MM.1S (cell line): Measurements from ENCODE around the gene LAMA3.

Experiments used
- DNase-seq: peaks from one replicate; pipeline ENCODE4 v3.0.0-alpha.2; 2015
- H2AFZ ChIP-seq: fragments of 300-600 bp; sonication (generic); 2 replicates; pipeline ENCODE4 v1.6.0; 2016; ENCODE audit warnings: antibody characterized with exemption, low read length
- H3F3A ChIP-seq: fragments of 300-600 bp; sonication (generic); 2 replicates; pipeline ENCODE4 v1.6.1; 2016; ENCODE audit warnings: mild to moderate bottlenecking, antibody characterized with exemption, low read length, moderate library complexity, mixed read lengths; ENCODE audit not compliant: insufficient read depth
- H3K27ac ChIP-seq: fragments of 300-600 bp; sonication (generic); 2 replicates; pipeline ENCODE4 v1.5.1; 2016; ENCODE audit warnings: mild to moderate bottlenecking, low read length
- H3K27me3 ChIP-seq: fragments of 300-600 bp; sonication (generic); replicated peaks from 2 replicates; pipeline ENCODE4 v1.6.0; 2016; ENCODE audit warnings: low read length; ENCODE audit not compliant: insufficient read depth
- H3K36me3 ChIP-seq: fragments of 300-600 bp; sonication (generic); replicated peaks from 2 replicates; pipeline ENCODE4 v1.6.1; 2016; ENCODE audit warnings: mild to moderate bottlenecking, low read length, mixed read lengths; ENCODE audit not compliant: insufficient read depth
- H3K4me1 ChIP-seq: fragments of 300-600 bp; sonication (generic); 2 replicates; pipeline ENCODE4 v1.6.1; 2016; ENCODE audit warnings: low read length, mixed read lengths
- H3K4me2 ChIP-seq: fragments of 300-600 bp; sonication (generic); 2 replicates; pipeline ENCODE4 v1.6.0; 2016; ENCODE audit warnings: low read depth, low read length
- H3K4me3 ChIP-seq: fragments of 300-600 bp; sonication (generic); 2 replicates; pipeline ENCODE4 v1.5.1; 2016; ENCODE audit warnings: low read length, mixed read lengths
- H3K79me2 ChIP-seq: fragments of 300-600 bp; sonication (generic); 2 replicates; pipeline ENCODE4 v1.6.1; 2016; ENCODE audit warnings: mixed run types, low read length, mixed read lengths
- H3K9ac ChIP-seq: fragments of 300-600 bp; sonication (generic); 2 replicates; pipeline ENCODE4 v1.6.1; 2016; ENCODE audit warnings: low read length, mixed read lengths
- H3K9me2 ChIP-seq: fragments of 300-600 bp; sonication (generic); replicated peaks from 2 replicates; pipeline ENCODE4 v1.6.1; 2016; ENCODE audit warnings: mild to moderate bottlenecking, low read length, mixed read lengths; ENCODE audit not compliant: insufficient read depth
- H3K9me3 ChIP-seq: fragments of 300-600 bp; sonication (generic); replicated peaks from 2 replicates; pipeline ENCODE4 v1.6.1; 2016; ENCODE audit warnings: mild to moderate bottlenecking, low read length, mixed read lengths; ENCODE audit not compliant: insufficient read depth
- H4K20me1 ChIP-seq: fragments of 300-600 bp; sonication (generic); 2 replicates; pipeline ENCODE4 v1.6.1; 2016; ENCODE audit warnings: mild to moderate bottlenecking, low read length, moderate library complexity, mixed read lengths; ENCODE audit not compliant: insufficient read depth
- EZH2 ChIP-seq: fragments of 300-600 bp; sonication (generic); optimal IDR thresholded peaks from 2 replicates; pipeline ENCODE3; 2017; ENCODE audit warnings: low read depth, mild to moderate bottlenecking, antibody characterized with exemption, low read length, mixed read lengths
- EZH2phosphoT487 ChIP-seq: fragments of 300-600 bp; sonication (generic); IDR thresholded peaks from 2 replicates; pipeline ENCODE4 v1.6.1; 2018; ENCODE audit warnings: antibody characterized with exemption, low read length
- TF ChIP-seq, protein P1 (sequence below): fragments of 300-600 bp; sonication (generic); IDR thresholded peaks from 2 replicates; pipeline ENCODE4 v1.5.1; 2016; ENCODE audit warnings: antibody characterized with exemption, low read length, mixed read lengths

Gene LAMA3

DNA sequence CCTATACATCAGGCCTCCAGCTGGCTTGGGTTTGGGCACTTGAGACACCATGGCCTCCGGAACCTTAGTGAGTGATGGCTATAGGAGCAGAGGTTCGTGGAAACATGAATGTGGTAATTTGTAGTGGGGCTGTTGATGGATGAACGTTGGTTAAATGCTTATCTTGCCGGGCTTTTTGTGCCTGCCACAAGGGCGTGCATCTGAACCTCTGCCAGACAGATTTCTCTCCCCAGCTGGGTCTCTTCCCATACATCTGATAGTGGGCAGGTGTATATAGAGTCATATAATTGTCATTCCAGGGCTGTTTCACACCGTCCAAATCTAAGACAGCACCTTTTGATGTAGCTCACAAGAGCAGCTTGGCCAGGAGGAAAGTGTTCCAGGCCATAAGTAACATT, 14.7 kb downstream of the LAMA3 start:
- DNase-seq, result no peak
- no peaks in the 10 kb centered on the region for H3K36me3 ChIP-seq

DNA sequence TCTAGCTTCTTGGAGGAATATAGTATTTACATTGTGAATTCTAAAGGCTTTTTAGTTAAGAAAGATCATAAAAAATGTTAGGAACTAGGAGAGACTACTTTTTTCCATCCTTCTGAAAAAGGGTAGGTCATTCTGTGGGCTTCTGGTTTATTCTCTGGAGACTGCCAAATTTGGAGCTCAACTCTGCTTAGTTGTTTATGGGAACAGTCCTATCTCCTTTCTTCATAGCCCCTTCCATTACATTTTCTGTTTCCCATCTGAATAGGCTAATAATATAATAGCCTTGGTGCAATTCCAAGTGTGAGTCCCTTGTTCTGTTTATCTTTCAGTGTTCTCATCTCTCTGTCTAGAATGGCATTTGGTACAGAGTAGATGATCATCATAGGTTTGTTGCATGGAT, 15.6 kb downstream of the LAMA3 start:
- TF ChIP-seq EZH2, result no peak
- TF ChIP-seq, protein P1, sequence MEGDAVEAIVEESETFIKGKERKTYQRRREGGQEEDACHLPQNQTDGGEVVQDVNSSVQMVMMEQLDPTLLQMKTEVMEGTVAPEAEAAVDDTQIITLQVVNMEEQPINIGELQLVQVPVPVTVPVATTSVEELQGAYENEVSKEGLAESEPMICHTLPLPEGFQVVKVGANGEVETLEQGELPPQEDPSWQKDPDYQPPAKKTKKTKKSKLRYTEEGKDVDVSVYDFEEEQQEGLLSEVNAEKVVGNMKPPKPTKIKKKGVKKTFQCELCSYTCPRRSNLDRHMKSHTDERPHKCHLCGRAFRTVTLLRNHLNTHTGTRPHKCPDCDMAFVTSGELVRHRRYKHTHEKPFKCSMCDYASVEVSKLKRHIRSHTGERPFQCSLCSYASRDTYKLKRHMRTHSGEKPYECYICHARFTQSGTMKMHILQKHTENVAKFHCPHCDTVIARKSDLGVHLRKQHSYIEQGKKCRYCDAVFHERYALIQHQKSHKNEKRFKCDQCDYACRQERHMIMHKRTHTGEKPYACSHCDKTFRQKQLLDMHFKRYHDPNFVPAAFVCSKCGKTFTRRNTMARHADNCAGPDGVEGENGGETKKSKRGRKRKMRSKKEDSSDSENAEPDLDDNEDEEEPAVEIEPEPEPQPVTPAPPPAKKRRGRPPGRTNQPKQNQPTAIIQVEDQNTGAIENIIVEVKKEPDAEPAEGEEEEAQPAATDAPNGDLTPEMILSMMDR, result no peak
- TF ChIP-seq EZH2phosphoT487, result no peak
- Histone ChIP-seq H3K9me3 (no peaks in the 10 kb centered on the region), H3K4me1 (peaks cover 7% of the 10 kb centered on the region; the same call in 1 of the 2 replicates), H2AFZ (no peak overlapping the region), H3K36me3 (no peaks in the 10 kb centered on the region), H3K9me2 (no peaks in the 10 kb centered on the region), H3K27ac (no peak overlapping the region), H3K79me2 (no peaks in the 10 kb centered on the region), H3K9ac (no peak overlapping the region), H4K20me1 (no peaks in the 10 kb centered on the region), H3K27me3 (no peaks in the 10 kb centered on the region), H3K4me3 (no peak overlapping the region), H3F3A (no peaks in the 10 kb centered on the region), H3K4me2 (no peak overlapping the region)
- no peak for DNase-seq

More for the DNA sequence above, 14.7 kb downstream of the LAMA3 start:
- Histone ChIP-seq H3F3A (no peaks in the 10 kb centered on the region), H2AFZ (no peak overlapping the region), H4K20me1 (no peaks in the 10 kb centered on the region), H3K9me2 (no peaks in the 10 kb centered on the region), H3K4me3 (no peak overlapping the region), H3K9me3 (no peaks in the 10 kb centered on the region), H3K27me3 (no peaks in the 10 kb centered on the region), H3K79me2 (no peaks in the 10 kb centered on the region), H3K9ac (no peak overlapping the region), H3K27ac (no peak overlapping the region), H3K4me1 (peaks cover 7% of the 10 kb centered on the region; the same call in 1 of the 2 replicates), H3K4me2 (no peak overlapping the region)
- TF ChIP-seq, protein P1, result no peak
- TF ChIP-seq EZH2 (no peak), EZH2phosphoT487 (no peak)

DNA sequence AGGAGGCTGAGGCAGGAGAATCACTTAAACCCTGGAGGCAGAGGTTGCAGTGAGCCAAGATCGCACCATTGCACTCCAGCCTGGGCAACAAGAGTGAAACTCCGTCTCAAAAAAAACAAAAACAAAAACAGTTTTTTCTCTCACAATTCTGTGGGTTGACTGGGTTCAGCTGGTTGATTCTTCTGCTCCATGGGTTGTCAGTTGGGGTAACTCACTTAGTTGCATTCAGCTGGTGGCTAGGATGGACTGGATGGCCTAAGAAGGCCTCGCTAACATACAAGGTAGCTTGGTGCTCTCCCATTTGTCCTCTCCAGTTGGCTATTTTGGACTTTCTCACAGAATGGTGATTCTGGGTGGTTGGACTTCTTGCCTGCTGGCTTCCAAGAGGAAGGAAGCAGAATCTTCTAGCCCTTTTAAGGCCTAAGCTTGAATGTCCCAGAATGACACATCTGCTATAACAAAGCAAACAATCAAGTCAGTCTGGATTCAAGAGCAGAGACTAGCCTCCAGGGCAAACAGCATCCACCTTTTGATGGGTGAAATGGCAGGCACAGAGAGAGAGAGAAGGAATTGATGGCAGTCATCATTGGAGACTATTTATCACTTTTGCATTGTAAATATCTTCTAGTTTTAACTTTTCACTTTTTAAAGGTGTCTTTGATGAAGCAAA, 17.9 kb downstream of the LAMA3 start:
- Histone ChIP-seq H3K27me3 (no peaks in the 10 kb centered on the region), H3K4me1 (no peaks in the 10 kb centered on the region), H4K20me1 (no peaks in the 10 kb centered on the region), H2AFZ (no peak overlapping the region), H3K4me3 (no peak overlapping the region), H3K4me2 (no peak overlapping the region), H3K9me2 (no peaks in the 10 kb centered on the region), H3F3A (no peaks in the 10 kb centered on the region), H3K9ac (no peak overlapping the region), H3K27ac (no peak overlapping the region), H3K9me3 (no peaks in the 10 kb centered on the region), H3K79me2 (no peaks in the 10 kb centered on the region), H3K36me3 (no peaks in the 10 kb centered on the region)
- DNase-seq, result no peak
- TF ChIP-seq, protein P1, result no peak
- TF ChIP-seq EZH2phosphoT487 (no peak), EZH2 (no peak)
